Nephron (organoid): Measurements from ENCODE around the gene NRF1.

Experiments used
- H3K27ac Mint-ChIP-seq, 3 experiments: 2 replicates each; pipeline ENCODE4 v1.8.0; 2020; ENCODE audit warnings: mixed read lengths in 3 of 3, mild to moderate bottlenecking in 2 of 3, moderate library complexity in 1 of 3
- H3K27me3 Mint-ChIP-seq: 2 replicates; pipeline ENCODE4 v1.8.0; 2021; ENCODE audit warnings: low read depth, mild to moderate bottlenecking, moderate library complexity, mixed read lengths
- H3K36me3 Mint-ChIP-seq: 2 replicates; pipeline ENCODE4 v1.8.0; 2020; ENCODE audit warnings: low read depth, mixed read lengths
- H3K4me1 Mint-ChIP-seq: 2 replicates; pipeline ENCODE4 v1.8.0; 2020; ENCODE audit warnings: mixed read lengths
- H3K4me3 Mint-ChIP-seq, 3 experiments: 2 replicates each; pipeline ENCODE4 v1.8.0; 2020; ENCODE audit warnings: mild to moderate bottlenecking in 3 of 3, mixed read lengths in 3 of 3, moderate library complexity in 2 of 3
- H3K9me3 Mint-ChIP-seq: 2 replicates; pipeline ENCODE4 v1.8.0; 2020; ENCODE audit warnings: mixed read lengths
- CTCF ChIP-seq, 3 experiments: fragments of 200-600 bp; sonication (generic); IDR thresholded peaks; one replicate each; pipeline ENCODE4 v1.5.0; 2021; ENCODE audit warnings: antibody characterized with exemption in 3 of 3; ENCODE audit not compliant: unreplicated experiment in 3 of 3

NRF1 gene

GRCh38 chr7:129784783-129785684, 173.5 kb downstream of the NRF1 start:
- Mint-ChIP-seq H3K27me3 (peaks cover 93% of the 10 kb centered on the region), H3K9me3 (no peaks in the 10 kb centered on the region), H3K27ac (no peak overlapping the region), H3K4me3 (peak overlapping the region in 2 of 3 experiments; percentile 18 to 29), H3K4me1 (peaks cover 33% of the 10 kb centered on the region), H3K36me3 (no peaks in the 10 kb centered on the region)
- no peak for TF ChIP-seq CTCF (IDR thresholded peaks at IDR 0.05; ENCODE audit: unreplicated experiment in 3 of 3)

GRCh38 chr7:129785685-129786514, 174.4 kb downstream of the NRF1 start:
- H3K9me3 Mint-ChIP-seq: no peaks in the 10 kb centered on the region
- TF ChIP-seq CTCF (IDR thresholded peaks at IDR 0.05; ENCODE audit: unreplicated experiment in 3 of 3): no peak
- no peak overlapping the region for H3K27ac Mint-ChIP-seq
- H3K4me1 Mint-ChIP-seq: peaks cover 32% of the 10 kb centered on the region
- no peaks in the 10 kb centered on the region for H3K36me3 Mint-ChIP-seq
- peaks cover 92% of the 10 kb centered on the region for H3K27me3 Mint-ChIP-seq
- peak overlapping the region in 2 of 3 experiments; percentile 18 to 29 for H3K4me3 Mint-ChIP-seq

GRCh38 chr7:129786825-129787563, 175.5 kb downstream of the NRF1 start:
- Mint-ChIP-seq H3K4me3 (peak overlapping the region in 1 of 3 experiments; percentile 23), H3K27me3 (peaks cover 81% of the 10 kb centered on the region), H3K36me3 (no peaks in the 10 kb centered on the region), H3K4me1 (peaks cover 26% of the 10 kb centered on the region), H3K9me3 (no peaks in the 10 kb centered on the region), H3K27ac (no peak overlapping the region)
- TF ChIP-seq CTCF (IDR thresholded peaks at IDR 0.05; ENCODE audit: unreplicated experiment in 3 of 3): no peak

GRCh38 chr7:129789000-129789399, 177.5 kb downstream of the NRF1 start:
- peaks cover 61% of the 10 kb centered on the region for H3K27me3 Mint-ChIP-seq
- no peaks in the 10 kb centered on the region for H3K9me3 Mint-ChIP-seq
- H3K36me3 Mint-ChIP-seq: no peaks in the 10 kb centered on the region
- no peak overlapping the region for H3K27ac Mint-ChIP-seq
- no peak overlapping the region for H3K4me3 Mint-ChIP-seq
- TF ChIP-seq CTCF (IDR thresholded peaks at IDR 0.05; ENCODE audit: unreplicated experiment in 3 of 3): no peak
- H3K4me1 Mint-ChIP-seq: peaks cover 12% of the 10 kb centered on the region

GRCh38 chr7:129789652-129790051, 178.1 kb downstream of the NRF1 start:
- H3K27ac Mint-ChIP-seq: no peak overlapping the region
- TF ChIP-seq CTCF (IDR thresholded peaks at IDR 0.05; ENCODE audit: unreplicated experiment in 3 of 3): no peak
- H3K4me1 Mint-ChIP-seq: peaks cover 12% of the 10 kb centered on the region
- peaks cover 59% of the 10 kb centered on the region for H3K27me3 Mint-ChIP-seq
- H3K4me3 Mint-ChIP-seq: no peak overlapping the region
- H3K9me3 Mint-ChIP-seq: no peaks in the 10 kb centered on the region
- no peaks in the 10 kb centered on the region for H3K36me3 Mint-ChIP-seq
